ENCODE data around the gene MRPL21. TPM values are rescaled to one million over a fixed set of nuclear protein-coding genes. Genes with fewer than 3 reads are reported as not detected.

MRPL21 gene
- total and polyA plus RNA-seq, 2 experiments from 2014 or later, result 22.6 to 122 TPM

- peaks cover 14% of the 10 kb centered on the region for H3F3A ChIP-seq (ENCODE audit: insufficient read depth)
- H4K20me1 ChIP-seq (ENCODE audit: insufficient read depth), result no peaks in the 10 kb centered on the region
- no peaks in the 10 kb centered on the region for H3K9me2 ChIP-seq (ENCODE audit: insufficient read depth)
- TF ChIP-seq EZH2phosphoT487 (IDR thresholded peaks at IDR 0.05; ENCODE audit: insufficient read depth, low read depth) (no peak), EZH2 (IDR thresholded peaks at IDR 0.05; ENCODE audit: insufficient read depth, poor library complexity, severe bottlenecking) (no peak)
- H3K4me1 ChIP-seq (ENCODE audit: insufficient read depth), result peaks cover 5% of the 10 kb centered on the region
- H3K27me3 ChIP-seq (replicated peaks; ENCODE audit: insufficient read depth), result no peaks in the 10 kb centered on the region
- peaks cover 26% of the 10 kb centered on the region for H3K79me2 ChIP-seq (ENCODE audit: insufficient read depth)
- no peak overlapping the region for H3K4me2 ChIP-seq (ENCODE audit: unreplicated experiment)
- H3K9me3 ChIP-seq (ENCODE audit: low read depth), result no peaks in the 10 kb centered on the region
- no peak overlapping the region for H3K4me3 ChIP-seq
- WGBS, 2 experiments (ENCODE audit: low coverage in 1 of 2, low lambda C conversion rate in 2 of 2, missing lambda C conversion rate in 2 of 2), result 94 to 95% methylated on average over 23 of the region's 23 CpGs
- in situ Hi-C loops (cut with MboI), result no loop called here
- no peak for DNase-seq
- H3K9ac ChIP-seq, result no peak overlapping the region
- no peak overlapping the region for H3K27ac ChIP-seq
- peaks cover 19% of the 10 kb centered on the region for H3K36me3 ChIP-seq (ENCODE audit: low read depth)
- no peak overlapping the region for H2AFZ ChIP-seq
Observed at GRCh38 chr11:68896171-68896959, 7.3 kb downstream of the MRPL21 start.

GRCh38 chr11:68893282-68893681 lies 10.3 kb downstream of the MRPL21 start:
- 84 to 90% methylated on average over 5 of the region's 5 CpGs for WGBS, 2 experiments (ENCODE audit: low coverage in 1 of 2, low lambda C conversion rate in 2 of 2, missing lambda C conversion rate in 2 of 2)
- Histone ChIP-seq H3K9ac (no peak overlapping the region), H4K20me1 (ENCODE audit: insufficient read depth) (no peaks in the 10 kb centered on the region), H3K79me2 (ENCODE audit: insufficient read depth) (no peaks in the 10 kb centered on the region), H3K27me3 (replicated peaks; ENCODE audit: insufficient read depth) (no peaks in the 10 kb centered on the region), H3K4me2 (ENCODE audit: unreplicated experiment) (no peak overlapping the region), H3F3A (ENCODE audit: insufficient read depth) (peaks cover 27% of the 10 kb centered on the region), H3K9me3 (ENCODE audit: low read depth) (no peaks in the 10 kb centered on the region), H3K36me3 (ENCODE audit: low read depth) (peaks cover 14% of the 10 kb centered on the region; the same call in 1 of the 2 replicates), H2AFZ (no peak overlapping the region), H3K4me1 (ENCODE audit: insufficient read depth) (peaks cover 24% of the 10 kb centered on the region), H3K27ac (no peak overlapping the region), H3K9me2 (ENCODE audit: insufficient read depth) (no peaks in the 10 kb centered on the region), H3K4me3 (no peak overlapping the region)
- TF ChIP-seq EZH2phosphoT487 (IDR thresholded peaks at IDR 0.05; ENCODE audit: insufficient read depth, low read depth), result no peak
- no peak for DNase-seq
- in situ Hi-C loops (cut with MboI), result no loop called here

GRCh38 chr11:68892576-68892975 lies 11.1 kb downstream of the MRPL21 start:
- H3K79me2 ChIP-seq (ENCODE audit: insufficient read depth), result no peaks in the 10 kb centered on the region
- no peaks in the 10 kb centered on the region for H3K27me3 ChIP-seq (replicated peaks; ENCODE audit: insufficient read depth)
- H3K4me3 ChIP-seq, result no peak overlapping the region
- H3K4me2 ChIP-seq (ENCODE audit: unreplicated experiment), result no peak overlapping the region
- peaks cover 14% of the 10 kb centered on the region; the same call in 1 of the 2 replicates for H3K36me3 ChIP-seq (ENCODE audit: low read depth)
- 95 to 98% methylated on average over 7 to 20 of the region's 20 CpGs for WGBS, 2 experiments (ENCODE audit: low coverage in 1 of 2, low lambda C conversion rate in 2 of 2, missing lambda C conversion rate in 2 of 2)
- no peak overlapping the region for H3K27ac ChIP-seq
- TF ChIP-seq EZH2 (IDR thresholded peaks at IDR 0.05; ENCODE audit: insufficient read depth, poor library complexity, severe bottlenecking) (no peak), EZH2phosphoT487 (IDR thresholded peaks at IDR 0.05; ENCODE audit: insufficient read depth, low read depth) (no peak)
- no peaks in the 10 kb centered on the region for H3K9me3 ChIP-seq (ENCODE audit: low read depth)
- H4K20me1 ChIP-seq (ENCODE audit: insufficient read depth), result no peaks in the 10 kb centered on the region
- in situ Hi-C loops (cut with MboI), result no loop called here
- H2AFZ ChIP-seq, result no peak overlapping the region
- no peak overlapping the region for H3K9ac ChIP-seq
- DNase-seq, result no peak
- peaks cover 27% of the 10 kb centered on the region for H3F3A ChIP-seq (ENCODE audit: insufficient read depth)
- H3K9me2 ChIP-seq (ENCODE audit: insufficient read depth), result no peaks in the 10 kb centered on the region
- peaks cover 24% of the 10 kb centered on the region for H3K4me1 ChIP-seq (ENCODE audit: insufficient read depth)

- Histone ChIP-seq H3K27me3 (replicated peaks; ENCODE audit: insufficient read depth) (no peaks in the 10 kb centered on the region), H3K9me3 (ENCODE audit: low read depth) (no peaks in the 10 kb centered on the region), H3K4me2 (ENCODE audit: unreplicated experiment) (peak overlapping the region; percentile 12), H4K20me1 (ENCODE audit: insufficient read depth) (no peaks in the 10 kb centered on the region), H3K9ac (peak overlapping the region; percentile 57), H3K9me2 (ENCODE audit: insufficient read depth) (no peaks in the 10 kb centered on the region), H3K27ac (peak overlapping the region; percentile 69), H3K36me3 (ENCODE audit: low read depth) (peaks cover 14% of the 10 kb centered on the region; the same call in 1 of the 2 replicates), H2AFZ (no peak overlapping the region), H3K4me3 (no peak overlapping the region), H3K4me1 (ENCODE audit: insufficient read depth) (peaks cover 24% of the 10 kb centered on the region), H3K79me2 (ENCODE audit: insufficient read depth) (no peaks in the 10 kb centered on the region), H3F3A (ENCODE audit: insufficient read depth) (peaks cover 27% of the 10 kb centered on the region)
- TF ChIP-seq EZH2 (IDR thresholded peaks at IDR 0.05; ENCODE audit: insufficient read depth, poor library complexity, severe bottlenecking), result no peak
- in situ Hi-C loops (cut with MboI), result no loop called here
- no peak for DNase-seq
- WGBS, 2 experiments (ENCODE audit: low coverage in 1 of 2, low lambda C conversion rate in 2 of 2, missing lambda C conversion rate in 2 of 2), result 60 to 62% methylated on average over 17 of the region's 17 CpGs
Observed at GRCh38 chr11:68891351-68891948, 12.2 kb downstream of the MRPL21 start.

Data from GM23248 (cell line).